ENCODE measurements around the gene CNGB1. TPM values are rescaled to one million over a fixed set of nuclear protein-coding genes. Genes with fewer than 3 reads are reported as not detected.

The CNGB1 gene
- polyA plus RNA-seq, 2 of the 4 experiments (the other 2 are of a cell fraction): 0.23 to 0.39 TPM

DNA sequence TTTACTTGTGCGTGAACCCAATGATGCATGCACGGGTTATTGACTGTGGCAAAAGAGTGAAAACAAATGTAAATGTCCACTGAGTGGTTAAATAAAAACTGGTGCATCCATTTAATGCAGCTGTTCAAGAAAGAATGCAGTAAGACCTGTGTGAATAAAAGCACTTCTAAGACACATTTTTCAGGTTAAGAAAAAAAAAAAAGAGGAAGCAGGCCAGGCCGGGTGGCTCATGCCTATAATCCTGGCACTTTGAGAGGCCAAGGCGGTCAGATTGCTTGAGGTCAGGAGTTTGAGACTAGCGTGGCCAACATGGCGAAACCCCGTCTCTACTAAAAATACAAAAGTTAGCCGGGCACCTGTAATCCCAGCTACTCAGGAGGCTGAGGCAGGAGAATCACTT lies 11.8 kb downstream of the CNGB1 start:
- 82% methylated on average over 8 of the region's 8 CpGs for WGBS (ENCODE audit: missing lambda C conversion rate)
- FAIRE-seq: no peak
- H3K27ac ChIP-seq: no peak overlapping the region
- TF ChIP-seq MYC (IDR thresholded peaks at IDR 0.05; ENCODE audit: borderline replicate concordance, low read length): no peak
- TF ChIP-seq HOXB13 (CRISPR knock-in tag; IDR thresholded peaks at IDR 0.05; ENCODE audit: low read depth): no peak
- no peak for TF ChIP-seq CBX2 (IDR thresholded peaks at IDR 0.05; ENCODE audit: borderline replicate concordance, low read depth)
- TF ChIP-seq EP300 (IDR thresholded peaks at IDR 0.05): no peak
- TF ChIP-seq MAFK (IDR thresholded peaks at IDR 0.05; ENCODE audit: partially characterized antibody): no peak
- TF ChIP-seq KDM5A (IDR thresholded peaks at IDR 0.05): no peak
- no peak for TF ChIP-seq EHMT2 (IDR thresholded peaks at IDR 0.05; ENCODE audit: low read depth)
- TF ChIP-seq FOSL2 (IDR thresholded peaks at IDR 0.05): no peak
- no peak for TF ChIP-seq FOSL2 (CRISPR knock-in tag; IDR thresholded peaks at IDR 0.05)
- no peak for TF ChIP-seq RFX5 (IDR thresholded peaks at IDR 0.05)
- TF ChIP-seq, protein P1, sequence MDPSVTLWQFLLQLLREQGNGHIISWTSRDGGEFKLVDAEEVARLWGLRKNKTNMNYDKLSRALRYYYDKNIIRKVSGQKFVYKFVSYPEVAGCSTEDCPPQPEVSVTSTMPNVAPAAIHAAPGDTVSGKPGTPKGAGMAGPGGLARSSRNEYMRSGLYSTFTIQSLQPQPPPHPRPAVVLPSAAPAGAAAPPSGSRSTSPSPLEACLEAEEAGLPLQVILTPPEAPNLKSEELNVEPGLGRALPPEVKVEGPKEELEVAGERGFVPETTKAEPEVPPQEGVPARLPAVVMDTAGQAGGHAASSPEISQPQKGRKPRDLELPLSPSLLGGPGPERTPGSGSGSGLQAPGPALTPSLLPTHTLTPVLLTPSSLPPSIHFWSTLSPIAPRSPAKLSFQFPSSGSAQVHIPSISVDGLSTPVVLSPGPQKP (IDR thresholded peaks at IDR 0.05; ENCODE audit: low read depth, low read length): no peak
- no peak for TF ChIP-seq SMC3 (IDR thresholded peaks at IDR 0.05)
- no peak for TF ChIP-seq JUN (IDR thresholded peaks at IDR 0.05)
- no peak for TF ChIP-seq EHF (CRISPR knock-in tag; IDR thresholded peaks at IDR 0.05)
- no peak for TF ChIP-seq CBX8 (IDR thresholded peaks at IDR 0.05)
- TF ChIP-seq TFCP2L1 (CRISPR knock-in tag; IDR thresholded peaks at IDR 0.05): no peak
- TF ChIP-seq, protein P2, sequence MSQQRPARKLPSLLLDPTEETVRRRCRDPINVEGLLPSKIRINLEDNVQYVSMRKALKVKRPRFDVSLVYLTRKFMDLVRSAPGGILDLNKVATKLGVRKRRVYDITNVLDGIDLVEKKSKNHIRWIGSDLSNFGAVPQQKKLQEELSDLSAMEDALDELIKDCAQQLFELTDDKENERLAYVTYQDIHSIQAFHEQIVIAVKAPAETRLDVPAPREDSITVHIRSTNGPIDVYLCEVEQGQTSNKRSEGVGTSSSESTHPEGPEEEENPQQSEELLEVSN (IDR thresholded peaks at IDR 0.05; ENCODE audit: borderline replicate concordance, low read depth): no peak
- no peaks in the 10 kb centered on the region for H3K9me3 ChIP-seq
- H3K4me1 ChIP-seq: 0 out of 3 replicates have a peak, but pooled peaks cover 3% of the 10 kb centered on the region
- ATAC-seq: no peak
- ChIA-PET POLR2A (no interaction called here), CTCF (interaction anchor here (1.2 kb wide), 1 partner anchor 8 kb away, joined by 4 read pairs; no protein-coding TSS in a partner anchor)
- no peak overlapping the region for H3K4me2 ChIP-seq
- H3K4me3 ChIP-seq: no peak overlapping the region
- DNase-seq (ENCODE audit: low read depth in 1 of 2, low spot score in 1 of 2): no peak

DNA sequence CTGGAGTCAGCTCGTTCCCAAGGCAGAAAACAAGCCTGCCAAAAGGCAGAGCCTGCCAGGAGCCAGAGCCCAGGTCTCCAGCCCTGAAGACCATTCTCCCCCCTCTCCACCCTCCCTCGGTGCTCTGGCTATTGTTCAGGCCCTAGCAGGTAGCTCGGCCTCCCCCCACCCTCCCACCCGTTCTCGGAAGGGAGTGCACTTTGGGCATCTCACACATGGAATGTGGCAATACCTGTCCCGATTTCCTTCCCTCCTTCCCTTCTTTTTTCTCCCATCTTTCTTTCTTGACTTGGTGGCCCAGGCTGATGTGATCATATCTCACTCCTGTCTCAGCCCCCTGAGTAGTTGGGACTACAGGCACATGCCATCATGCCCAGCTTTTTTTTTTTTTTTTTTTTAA lies 12.4 kb downstream of the CNGB1 start:
- ATAC-seq (no peak), FAIRE-seq (no peak), DNase-seq (ENCODE audit: low read depth in 1 of 2, low spot score in 1 of 2) (no peak)
- Histone ChIP-seq H3K4me3 (no peak overlapping the region), H3K9me3 (no peaks in the 10 kb centered on the region), H3K27ac (no peak overlapping the region), H3K4me2 (no peak overlapping the region), H3K4me1 (0 out of 3 replicates have a peak, but pooled peaks cover 3% of the 10 kb centered on the region)
- whole genome bisulfite sequencing (ENCODE audit: missing lambda C conversion rate): 85% methylated on average over 6 of the region's 6 CpGs
- POLR2A ChIA-PET: no interaction called here
- TF ChIP-seq RNF2 (IDR thresholded peaks at IDR 0.05; ENCODE audit: borderline replicate concordance, low read depth) (no peak), RAD21 (conservative IDR thresholded peaks at IDR 0.05 in 1 of 2, IDR thresholded peaks at IDR 0.05 in 1 of 2) (no peak), MAZ (IDR thresholded peaks at IDR 0.05; ENCODE audit: borderline replicate concordance, low read depth, low read length) (no peak), SREBF2 (IDR thresholded peaks at IDR 0.05) (no peak), NFE2L2 (conservative IDR thresholded peaks at IDR 0.05; ENCODE audit: low read length) (no peak), KDM5A (IDR thresholded peaks at IDR 0.05) (no peak), POLR2A (IDR thresholded peaks at IDR 0.05; ENCODE audit: low read length) (no peak), HOXA7 (CRISPR knock-in tag; IDR thresholded peaks at IDR 0.05) (no peak), HEYL (CRISPR knock-in tag; IDR thresholded peaks at IDR 0.05) (no peak), ZC3H11A (IDR thresholded peaks at IDR 0.05) (no peak), JUN (IDR thresholded peaks at IDR 0.05) (no peak)
- TF ChIP-seq, protein P3, sequence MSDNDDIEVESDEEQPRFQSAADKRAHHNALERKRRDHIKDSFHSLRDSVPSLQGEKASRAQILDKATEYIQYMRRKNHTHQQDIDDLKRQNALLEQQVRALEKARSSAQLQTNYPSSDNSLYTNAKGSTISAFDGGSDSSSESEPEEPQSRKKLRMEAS (IDR thresholded peaks at IDR 0.05): no peak
- TF ChIP-seq, protein P4, sequence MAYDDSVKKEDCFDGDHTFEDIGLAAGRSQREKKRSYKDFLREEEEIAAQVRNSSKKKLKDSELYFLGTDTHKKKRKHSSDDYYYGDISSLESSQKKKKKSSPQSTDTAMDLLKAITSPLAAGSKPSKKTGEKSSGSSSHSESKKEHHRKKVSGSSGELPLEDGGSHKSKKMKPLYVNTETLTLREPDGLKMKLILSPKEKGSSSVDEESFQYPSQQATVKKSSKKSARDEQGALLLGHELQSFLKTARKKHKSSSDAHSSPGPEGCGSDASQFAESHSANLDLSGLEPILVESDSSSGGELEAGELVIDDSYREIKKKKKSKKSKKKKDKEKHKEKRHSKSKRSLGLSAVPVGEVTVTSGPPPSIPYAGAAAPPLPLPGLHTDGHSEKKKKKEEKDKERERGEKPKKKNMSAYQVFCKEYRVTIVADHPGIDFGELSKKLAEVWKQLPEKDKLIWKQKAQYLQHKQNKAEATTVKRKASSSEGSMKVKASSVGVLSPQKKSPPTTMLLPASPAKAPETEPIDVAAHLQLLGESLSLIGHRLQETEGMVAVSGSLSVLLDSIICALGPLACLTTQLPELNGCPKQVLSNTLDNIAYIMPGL (CRISPR knock-in tag; IDR thresholded peaks at IDR 0.05; ENCODE audit: borderline replicate concordance): no peak
- CTCF ChIA-PET: interaction anchor here (0.6 to 3.2 kb wide), 4 partner anchors 14 to 59 kb away, joined by 3 to 16 read pairs (median 4); partner anchors contain the start of gene USB1
